Brain microvascular endothelial cell (primary cell): Measurements from ENCODE around the gene KRTAP4-5.
"Not testable (repeated sequence)": the region's sequence is repeated elsewhere in the genome, so short reads cannot be mapped to it uniquely, and the experiment has no call there.

ENCODE experiments used
- DNase-seq: peaks from one replicate; pipeline ENCODE4 v3.0.0-alpha.2; 2020
- H3K27ac ChIP-seq: fragments of 250-450 bp; sonication (Bioruptor Pico); 2 replicates; pipeline ENCODE4 v1.5.1; 2020; ENCODE audit warnings: mild to moderate bottlenecking, moderate library complexity
- H3K27me3 ChIP-seq: fragments of 250-450 bp; sonication (Bioruptor Pico); replicated peaks from 2 replicates; pipeline ENCODE4 v1.5.1; 2020; ENCODE audit warnings: mild to moderate bottlenecking
- H3K36me3 ChIP-seq: fragments of 250-450 bp; sonication (Bioruptor Pico); replicated peaks from 2 replicates; pipeline ENCODE4 v1.5.1; 2020; ENCODE audit warnings: mild to moderate bottlenecking
- H3K4me3 ChIP-seq: 2 replicates; pipeline ENCODE4 v1.5.1; 2011; ENCODE audit warnings: low read depth, mild to moderate bottlenecking, control low read depth, low read length, moderate library complexity
- in situ Hi-C: cut with HindIII; loops from 2 replicates; pipeline ENCODE4 v1.10.0; 2017; ENCODE audit warnings: low sequenced_read_pairs, low pct_ligation_motif_present
- TF ChIP-seq, protein P1 (sequence below): IDR thresholded peaks from 2 replicates; pipeline ENCODE4 v1.5.1; 2011; ENCODE audit warnings: low read depth, mild to moderate bottlenecking, moderate library complexity, low read length, control low read depth, inconsistent platforms; ENCODE audit errors: missing control alignments

Gene KRTAP4-5

DNA sequence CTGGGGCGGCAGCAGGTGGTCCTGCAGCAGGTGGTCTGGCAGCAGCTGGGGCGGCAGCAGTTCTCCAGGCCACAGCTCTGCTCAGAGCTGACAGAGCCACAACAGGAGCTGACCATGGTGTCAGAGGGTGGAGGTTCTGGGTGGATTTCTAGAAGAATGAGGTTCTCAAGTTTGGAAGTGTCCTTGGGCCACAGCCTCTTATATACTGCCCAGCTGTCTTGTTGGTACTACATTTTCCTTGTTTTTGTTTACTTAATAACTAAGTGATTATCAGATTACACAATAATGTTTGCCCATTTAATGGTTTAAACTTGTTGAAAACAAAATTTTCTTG, at the start of gene KRTAP4-5:
Gene KRTAP4-5 (minus strand): TSS at position 174 of the 334 bp plus-strand sequence. CDS start 58 bp downstream, at position 116.
- Histone ChIP-seq H3K36me3 (no peaks in the 10 kb centered on the region), H3K27ac (no peak within 1 kb of the TSS), H3K4me3 (no peak within 1 kb of the TSS), H3K27me3 (no peaks in the 10 kb centered on the region)
- DNase-seq: no peak
- in situ Hi-C loops: no loop called here
- TF ChIP-seq, protein P1, sequence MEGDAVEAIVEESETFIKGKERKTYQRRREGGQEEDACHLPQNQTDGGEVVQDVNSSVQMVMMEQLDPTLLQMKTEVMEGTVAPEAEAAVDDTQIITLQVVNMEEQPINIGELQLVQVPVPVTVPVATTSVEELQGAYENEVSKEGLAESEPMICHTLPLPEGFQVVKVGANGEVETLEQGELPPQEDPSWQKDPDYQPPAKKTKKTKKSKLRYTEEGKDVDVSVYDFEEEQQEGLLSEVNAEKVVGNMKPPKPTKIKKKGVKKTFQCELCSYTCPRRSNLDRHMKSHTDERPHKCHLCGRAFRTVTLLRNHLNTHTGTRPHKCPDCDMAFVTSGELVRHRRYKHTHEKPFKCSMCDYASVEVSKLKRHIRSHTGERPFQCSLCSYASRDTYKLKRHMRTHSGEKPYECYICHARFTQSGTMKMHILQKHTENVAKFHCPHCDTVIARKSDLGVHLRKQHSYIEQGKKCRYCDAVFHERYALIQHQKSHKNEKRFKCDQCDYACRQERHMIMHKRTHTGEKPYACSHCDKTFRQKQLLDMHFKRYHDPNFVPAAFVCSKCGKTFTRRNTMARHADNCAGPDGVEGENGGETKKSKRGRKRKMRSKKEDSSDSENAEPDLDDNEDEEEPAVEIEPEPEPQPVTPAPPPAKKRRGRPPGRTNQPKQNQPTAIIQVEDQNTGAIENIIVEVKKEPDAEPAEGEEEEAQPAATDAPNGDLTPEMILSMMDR: no peak

DNA sequence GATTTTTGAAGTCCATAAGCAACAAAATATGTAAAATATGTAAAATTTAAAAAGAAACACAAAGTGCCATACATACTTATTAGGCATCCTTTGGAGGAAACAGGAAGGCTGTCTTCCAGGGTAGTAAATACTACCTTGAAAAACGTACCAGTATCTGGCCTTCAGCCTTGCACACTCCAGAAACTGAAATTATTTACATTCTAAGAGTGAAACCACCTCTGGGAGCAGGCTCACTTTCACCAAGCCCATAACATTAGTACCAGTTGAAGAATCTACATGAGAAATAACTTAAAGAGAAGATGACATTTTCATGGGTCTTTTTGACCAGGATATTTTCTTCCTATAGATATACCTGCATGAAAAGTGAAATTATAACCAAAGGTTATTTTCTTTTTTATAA, 46.4 kb upstream of the KRTAP4-5 start:
- no peak overlapping the region for H3K4me3 ChIP-seq
- TF ChIP-seq, protein P1: no peak
- no peak for DNase-seq
- no peak overlapping the region for H3K27ac ChIP-seq
- H3K27me3 ChIP-seq: no peaks in the 10 kb centered on the region
- in situ Hi-C loops: no loop called here
- no peaks in the 10 kb centered on the region for H3K36me3 ChIP-seq

DNA sequence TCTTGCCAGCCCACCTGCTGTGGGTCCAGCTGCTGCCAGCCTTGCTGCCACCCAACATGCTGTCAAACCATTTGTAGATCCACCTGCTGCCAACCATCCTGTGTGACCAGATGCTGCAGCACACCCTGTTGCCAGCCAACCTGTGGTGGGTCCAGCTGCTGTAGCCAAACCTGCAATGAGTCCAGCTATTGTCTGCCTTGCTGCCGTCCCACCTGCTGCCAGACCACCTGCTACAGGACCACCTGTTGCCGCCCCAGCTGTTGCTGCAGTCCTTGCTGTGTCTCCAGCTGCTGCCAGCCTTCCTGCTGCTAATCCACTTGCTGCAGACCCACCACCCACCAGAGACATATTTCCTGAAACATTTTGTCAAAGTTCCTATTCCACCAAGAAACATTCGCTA, 40.7 kb upstream of the KRTAP4-5 start:
- no peak for DNase-seq
- no peaks in the 10 kb centered on the region for H3K27me3 ChIP-seq
- no peak overlapping the region for H3K4me3 ChIP-seq
- no peaks in the 10 kb centered on the region for H3K36me3 ChIP-seq
- in situ Hi-C loops: no loop called here
- TF ChIP-seq, protein P1: no peak
- H3K27ac ChIP-seq: no peak overlapping the region

DNA sequence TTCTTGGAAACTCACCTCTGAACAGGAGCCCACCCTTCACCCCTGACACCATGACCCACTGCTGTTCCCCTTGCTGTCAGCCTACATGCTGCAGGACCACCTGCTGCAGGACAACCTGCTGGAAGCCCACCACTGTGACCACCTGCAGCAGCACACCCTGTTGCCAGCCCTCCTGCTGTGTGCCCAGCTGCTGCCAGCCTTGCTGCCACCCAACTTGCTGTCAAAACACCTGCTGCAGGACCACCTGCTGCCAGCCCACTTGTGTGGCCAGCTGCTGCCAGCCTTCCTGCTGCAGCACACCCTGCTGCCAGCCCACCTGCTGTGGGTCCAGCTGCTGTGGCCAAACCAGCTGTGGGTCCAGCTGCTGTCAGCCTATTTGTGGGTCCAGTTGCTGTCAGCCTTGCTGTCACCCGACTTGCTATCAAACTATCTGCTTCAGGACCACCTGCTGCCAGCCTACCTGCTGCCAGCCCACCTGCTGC, 40.3 kb upstream of the KRTAP4-5 start, which contains the start of gene KRTAP9-1:
Gene KRTAP9-1 (plus strand): TSS at position 51 of the 482 bp plus-strand sequence. CDS start 0 bp downstream, at position 51.
- in situ Hi-C loops: not testable (repeated sequence)

DNA sequence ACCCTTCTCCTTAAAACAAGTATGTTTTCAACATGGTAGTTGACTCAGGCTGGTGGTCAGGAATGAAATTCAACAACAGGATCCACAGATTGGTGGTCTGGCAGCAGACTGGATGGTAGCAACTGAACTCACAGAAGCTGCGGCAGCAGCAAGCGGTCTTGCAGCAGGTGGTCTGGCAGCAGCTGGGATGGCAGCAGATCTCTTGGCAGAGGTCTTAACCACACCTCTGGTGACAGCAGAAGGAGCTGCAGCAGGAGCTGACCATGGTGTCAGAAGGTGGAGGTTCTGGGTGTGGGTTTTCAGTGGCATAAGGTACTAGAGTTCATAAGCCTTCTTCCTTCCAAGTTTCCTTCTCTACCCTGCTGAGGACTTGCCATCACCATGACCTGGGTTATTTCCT, 37.2 kb upstream of the KRTAP4-5 start:
- no peaks in the 10 kb centered on the region for H3K27me3 ChIP-seq
- no peak for DNase-seq
- in situ Hi-C loops: no loop called here
- no peak overlapping the region for H3K27ac ChIP-seq
- TF ChIP-seq, protein P1: no peak
- H3K36me3 ChIP-seq: no peaks in the 10 kb centered on the region
- H3K4me3 ChIP-seq: no peak overlapping the region

More for the DNA sequence above, 40.3 kb upstream of the KRTAP4-5 start, which contains the start of gene KRTAP9-1:
- not testable (repeated sequence) for H3K36me3 ChIP-seq, DNase-seq, H3K27ac ChIP-seq, H3K4me3 ChIP-seq, H3K27me3 ChIP-seq

DNA sequence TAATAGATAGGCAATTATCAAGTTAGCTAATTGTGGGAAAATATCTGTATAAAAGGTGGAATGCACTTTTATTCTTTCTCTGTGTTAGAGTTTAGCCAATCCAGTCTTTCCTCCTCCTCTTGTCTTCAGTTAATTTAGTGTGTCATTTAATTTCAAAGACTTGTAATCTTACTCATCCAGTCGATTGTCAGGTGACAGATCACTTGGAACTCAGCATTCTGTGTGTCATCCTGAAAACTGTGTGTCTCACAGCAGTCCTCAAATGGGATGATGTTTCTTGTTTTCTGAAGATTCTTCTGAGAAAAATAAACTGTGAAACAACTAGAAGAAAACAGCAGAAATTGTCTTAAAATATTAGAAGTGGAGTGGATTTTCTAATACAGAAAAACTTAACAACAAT, 35.4 kb upstream of the KRTAP4-5 start:
- Histone ChIP-seq H3K36me3 (no peaks in the 10 kb centered on the region), H3K27me3 (no peaks in the 10 kb centered on the region), H3K27ac (no peak overlapping the region), H3K4me3 (no peak overlapping the region)
- DNase-seq: no peak
- in situ Hi-C loops: no loop called here
- TF ChIP-seq, protein P1: no peak
